Naive thymus-derived CD4-positive, alpha-beta T cell (primary cell): ENCODE measurements around the gene IL17A. TPM values are rescaled to one million over a fixed set of nuclear protein-coding genes. Genes with fewer than 3 reads are reported as not detected.

Source experiments
- microRNA-seq: library from miRNA; unstranded; fragments of <30 nt; microRNA quantifications from one replicate; pipeline ENCODE4 v1.2.0, GENCODE V29; 2022; ENCODE audit warnings: borderline microRNAs expressed
- polyA plus RNA-seq, 2 donors: library from polyadenylated mRNA; unstranded; fragments of 300-500 nt; fragmentation: Illumina TruSeq; gene quantifications; one replicate each; pipeline ENCODE4 v1.2.3, GENCODE V29; 2021
- total RNA-seq, 6 experiments: library from RNA in 5 of 6; stranded (reverse) in 5 of 6; gene quantifications; 1 replicate in 5 of 6; 2 replicates in 1 of 6; pipeline ENCODE4 v1.2.3 and lab custom pipeline; 2021 to 2026

The IL17A gene
- total and polyA plus RNA-seq, 7 experiments from 2014 or later: not detected

Small RNAs within 50 kb of the gene (microRNA-seq; reads per million reads assigned to microRNA genes)
- not detected for gene MIR133B
- not detected for gene MIR206

Other genes starting within 250 kb of the IL17A start
- not detected for gene PKHD1, start 98.8 kb upstream of the IL17A start, total RNA-seq
- not detected for gene PKHD1, start 98.8 kb upstream of the IL17A start, polyA plus RNA-seq
- gene IL17F, start 58.1 kb downstream of the IL17A start, total RNA-seq: under 1 TPM in 1 of 5 experiments, not detected in 4; 0.48 TPM
- gene IL17F, start 58.1 kb downstream of the IL17A start, polyA plus RNA-seq: not detected
- 100 to 1,000 TPM in 1 of 5 experiments, 10 to 100 TPM in 4; 20.3 to 157 (median 45.2) TPM for gene MCM3, start 98.4 kb downstream of the IL17A start, total RNA-seq
- 10 to 100 TPM; 51.6 to 70.5 TPM for gene MCM3, start 98.4 kb downstream of the IL17A start, polyA plus RNA-seq
- gene PAQR8, start 175.8 kb downstream of the IL17A start, total RNA-seq: 10 to 100 TPM in 3 of 5 experiments, 1 to 10 TPM in 2; 7.5 to 46.2 (median 21.6) TPM
- 10 to 100 TPM; 32.1 to 39.2 TPM for gene PAQR8, start 175.8 kb downstream of the IL17A start, polyA plus RNA-seq
- 10 to 100 TPM in 2 of 5 experiments, 1 to 10 TPM in 3; 2.4 to 13.8 (median 6.0) TPM for gene EFHC1, start 234.0 kb downstream of the IL17A start, total RNA-seq
- gene EFHC1, start 234.0 kb downstream of the IL17A start, polyA plus RNA-seq: 1 to 10 TPM; 1.9 to 5.2 TPM